OCI-LY7 (cell line): Measurements from ENCODE around the gene RNF180.

Source experiments
- EZH2phosphoT487 ChIP-seq: fragments of 200-600 bp; sonication (generic); IDR thresholded peaks from 2 replicates; pipeline ENCODE4 v1.6.1; 2018; ENCODE audit warnings: low read depth, borderline replicate concordance, mild to moderate bottlenecking, mixed run types, antibody characterized with exemption, low read length, moderate library complexity, mixed read lengths
- TF ChIP-seq, protein P1 (sequence below): fragments of 200-600 bp; sonication (generic); conservative IDR thresholded peaks from 2 replicates; pipeline ENCODE4 v1.5.1; 2014; ENCODE audit warnings: mild to moderate bottlenecking, antibody characterized with exemption, low read length, moderate library complexity, mixed read lengths

- TF ChIP-seq, protein P1, sequence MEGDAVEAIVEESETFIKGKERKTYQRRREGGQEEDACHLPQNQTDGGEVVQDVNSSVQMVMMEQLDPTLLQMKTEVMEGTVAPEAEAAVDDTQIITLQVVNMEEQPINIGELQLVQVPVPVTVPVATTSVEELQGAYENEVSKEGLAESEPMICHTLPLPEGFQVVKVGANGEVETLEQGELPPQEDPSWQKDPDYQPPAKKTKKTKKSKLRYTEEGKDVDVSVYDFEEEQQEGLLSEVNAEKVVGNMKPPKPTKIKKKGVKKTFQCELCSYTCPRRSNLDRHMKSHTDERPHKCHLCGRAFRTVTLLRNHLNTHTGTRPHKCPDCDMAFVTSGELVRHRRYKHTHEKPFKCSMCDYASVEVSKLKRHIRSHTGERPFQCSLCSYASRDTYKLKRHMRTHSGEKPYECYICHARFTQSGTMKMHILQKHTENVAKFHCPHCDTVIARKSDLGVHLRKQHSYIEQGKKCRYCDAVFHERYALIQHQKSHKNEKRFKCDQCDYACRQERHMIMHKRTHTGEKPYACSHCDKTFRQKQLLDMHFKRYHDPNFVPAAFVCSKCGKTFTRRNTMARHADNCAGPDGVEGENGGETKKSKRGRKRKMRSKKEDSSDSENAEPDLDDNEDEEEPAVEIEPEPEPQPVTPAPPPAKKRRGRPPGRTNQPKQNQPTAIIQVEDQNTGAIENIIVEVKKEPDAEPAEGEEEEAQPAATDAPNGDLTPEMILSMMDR, result no peak
- TF ChIP-seq EZH2phosphoT487, result no peak
Measured at GRCh38 chr5:64126202-64126741, 39.4 kb upstream of the RNF180 start.
